Body of pancreas (tissue), 4 donors: ENCODE results near the gene ADK. TPM values are rescaled to one million over a fixed set of nuclear protein-coding genes. Genes with fewer than 3 reads are reported as not detected.
"Not testable (repeated sequence)": the region's sequence is repeated elsewhere in the genome, so short reads cannot be mapped to it uniquely, and the experiment has no call there.

Source experiments
- ATAC-seq: fragments of 150-250 bp; one replicate; pipeline ENCODE4 v1.9.1; 2016
- DNase-seq, 4 donors: peaks; one replicate each; pipeline ENCODE4 v3.0.0-alpha.2; 2019
- H3K27ac ChIP-seq, 4 donors: fragments of 200-600 bp; sonication (generic); 1 replicate in 3 of 4; 2 replicates in 1 of 4; pipeline versions ENCODE4 v1.5.1 to v1.6.1; 2016 to 2019; ENCODE audit warnings: mild to moderate bottlenecking in 1 of 4, mixed read lengths in 1 of 4, moderate library complexity in 1 of 4
- H3K27me3 ChIP-seq, 2 donors: fragments of 200-600 bp; sonication (generic); one replicate each; pipeline ENCODE4 v1.6.0; 2016; ENCODE audit warnings: mild to moderate bottlenecking in 1 of 2
- H3K36me3 ChIP-seq, 2 donors: fragments of 200-600 bp; sonication (generic); replicated peaks in 1 of 2; 2 replicates each; pipeline ENCODE4 v1.5.1; 2016; ENCODE audit warnings: low read depth in 2 of 2; ENCODE audit not compliant: insufficient read depth in 1 of 2
- H3K4me1 ChIP-seq: fragments of 200-600 bp; sonication (generic); one replicate; pipeline ENCODE4 v1.6.0; 2016
- H3K4me3 ChIP-seq, 2 donors: fragments of 200-600 bp; sonication (generic); 1 replicate in 1 of 2; 2 replicates in 1 of 2; pipeline ENCODE4 v1.5.1; 2016 to 2019
- H3K9me3 ChIP-seq, 3 donors: fragments of 200-600 bp; sonication (generic); 1 replicate in 2 of 3; 2 replicates in 1 of 3; pipeline ENCODE4 v1.5.1; 2016
- POLR2A ChIP-seq, 3 donors: fragments of 450-650 bp; IDR thresholded peaks; one replicate each; pipeline ENCODE4 v1.6.1; 2016; ENCODE audit warnings: antibody characterized with exemption in 3 of 3, mild to moderate bottlenecking in 2 of 3
- WGBS, 2 donors: methylation state at CpG; one replicate each; pipeline ENCODE4 v1.1.5; 2017; 5-methylcytosine and 5-hydroxymethylcytosine counted together
- intact Hi-C: fragments of 100-400 bp; cut with DNase I; formaldehyde crosslinking; loops from one replicate; pipeline ENCODE4 v1.15.1; 2023
- total RNA-seq, 2 donors: library from RNA; depleted of rRNA; stranded (reverse); fragments of >200 nt; gene quantifications; one replicate each; pipeline ENCODE4 v1.1.0, GENCODE V29; 2016
- TF ChIP-seq, protein P1 (sequence below), 7 experiments: fragments of 450-650 bp in 4 of 7; fragments of 200-600 bp in 3 of 7; sonication (generic) in 3 of 7; IDR thresholded peaks; one replicate each; pipeline ENCODE4 v1.5.1; 2016 to 2019; ENCODE audit warnings: antibody characterized with exemption in 7 of 7

Gene ADK
- total RNA-seq, 2 donors from 2014 or later = 12.9 to 18.7 TPM

DNA sequence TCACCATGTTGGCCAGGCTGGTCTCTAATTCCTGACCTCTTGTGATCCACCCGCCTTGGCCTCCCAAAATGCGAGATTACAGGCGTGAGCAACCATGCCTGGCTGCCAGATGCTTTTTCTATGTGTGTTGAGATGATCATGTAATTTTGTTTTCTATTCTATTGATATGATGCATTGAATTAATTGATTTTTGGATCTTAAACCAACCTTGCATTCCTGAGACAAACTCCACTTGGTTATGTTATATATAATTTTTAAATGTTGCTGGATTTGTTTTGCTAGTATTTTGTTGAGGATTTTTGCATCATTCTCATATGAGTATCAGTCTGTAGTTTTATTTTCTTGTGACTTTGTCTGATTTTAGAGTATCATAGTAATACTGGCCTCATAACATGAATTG lies 192.8 kb downstream of the ADK start:
- intact Hi-C loops = no loop called here
- DNase-seq (no peak), ATAC-seq (no peak)
- Histone ChIP-seq H3K27me3 (no peaks in the 10 kb centered on the region), H3K4me3 (no peak overlapping the region), H3K36me3 (no peaks in the 10 kb centered on the region), H3K9me3 (peaks cover 0 to 2% (median 0%) of the 10 kb centered on the region in 3 donors), H3K4me1 (no peaks in the 10 kb centered on the region), H3K27ac (no peak overlapping the region)
- 94 to 100% methylated on average over 3 of the region's 3 CpGs for WGBS, 2 donors
- TF ChIP-seq POLR2A (IDR thresholded peaks at IDR 0.05) = no peak
- TF ChIP-seq, protein P1, sequence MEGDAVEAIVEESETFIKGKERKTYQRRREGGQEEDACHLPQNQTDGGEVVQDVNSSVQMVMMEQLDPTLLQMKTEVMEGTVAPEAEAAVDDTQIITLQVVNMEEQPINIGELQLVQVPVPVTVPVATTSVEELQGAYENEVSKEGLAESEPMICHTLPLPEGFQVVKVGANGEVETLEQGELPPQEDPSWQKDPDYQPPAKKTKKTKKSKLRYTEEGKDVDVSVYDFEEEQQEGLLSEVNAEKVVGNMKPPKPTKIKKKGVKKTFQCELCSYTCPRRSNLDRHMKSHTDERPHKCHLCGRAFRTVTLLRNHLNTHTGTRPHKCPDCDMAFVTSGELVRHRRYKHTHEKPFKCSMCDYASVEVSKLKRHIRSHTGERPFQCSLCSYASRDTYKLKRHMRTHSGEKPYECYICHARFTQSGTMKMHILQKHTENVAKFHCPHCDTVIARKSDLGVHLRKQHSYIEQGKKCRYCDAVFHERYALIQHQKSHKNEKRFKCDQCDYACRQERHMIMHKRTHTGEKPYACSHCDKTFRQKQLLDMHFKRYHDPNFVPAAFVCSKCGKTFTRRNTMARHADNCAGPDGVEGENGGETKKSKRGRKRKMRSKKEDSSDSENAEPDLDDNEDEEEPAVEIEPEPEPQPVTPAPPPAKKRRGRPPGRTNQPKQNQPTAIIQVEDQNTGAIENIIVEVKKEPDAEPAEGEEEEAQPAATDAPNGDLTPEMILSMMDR (IDR thresholded peaks at IDR 0.05) = no peak

DNA sequence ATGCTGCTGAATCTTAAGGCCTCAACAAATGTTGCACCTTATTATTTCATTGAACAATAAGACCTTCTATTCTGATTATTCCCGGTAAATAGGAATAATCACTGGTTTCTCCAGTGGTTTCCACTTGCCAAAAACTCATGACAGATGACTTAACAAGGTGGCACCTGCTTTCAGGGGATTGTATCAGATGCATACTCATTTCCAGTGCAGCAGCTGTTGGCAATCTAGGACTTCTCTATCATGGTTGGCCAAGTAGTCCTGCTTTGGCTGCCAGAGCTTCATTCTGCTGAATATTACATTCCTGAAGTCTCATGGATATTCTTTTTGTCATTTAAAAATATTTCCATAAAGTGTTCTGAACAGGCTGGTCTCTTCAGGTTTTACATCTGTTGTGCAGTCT lies 193.3 kb downstream of the ADK start:
- Histone ChIP-seq H3K4me3 (no peak overlapping the region), H3K9me3 (peaks cover 0 to 2% (median 0%) of the 10 kb centered on the region in 3 donors), H3K36me3 (no peaks in the 10 kb centered on the region), H3K27me3 (no peaks in the 10 kb centered on the region), H3K4me1 (no peaks in the 10 kb centered on the region), H3K27ac (no peak overlapping the region)
- WGBS, 2 donors = 92 to 100% methylated on average over 1 of the region's 1 CpG
- TF ChIP-seq, protein P1 (IDR thresholded peaks at IDR 0.05) = no peak
- TF ChIP-seq POLR2A (IDR thresholded peaks at IDR 0.05) = no peak
- intact Hi-C loops = no loop called here
- DNase-seq = no peak
- ATAC-seq = no peak

DNA sequence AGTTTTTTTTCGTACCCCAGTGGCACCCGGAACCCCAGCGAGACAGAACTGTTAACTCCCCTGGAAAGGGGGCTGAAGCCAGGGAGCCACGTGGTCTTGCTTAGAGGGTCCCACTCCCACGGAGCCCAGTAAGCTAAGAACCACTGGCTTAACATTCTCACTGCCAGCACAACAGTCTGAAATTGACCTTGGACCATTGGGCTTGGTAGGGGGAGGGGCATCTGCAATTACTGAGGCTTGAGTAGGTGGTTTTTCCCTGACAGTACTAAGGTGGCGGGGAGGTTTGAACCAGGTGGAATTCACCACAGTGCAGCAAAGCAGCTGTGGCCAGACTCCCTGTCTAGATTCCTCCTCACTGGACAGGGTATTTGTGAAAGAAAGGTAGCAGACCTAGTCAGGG lies 196.5 kb downstream of the ADK start:
- TF ChIP-seq, protein P1 (IDR thresholded peaks at IDR 0.05) = no peak
- no peak for TF ChIP-seq POLR2A (IDR thresholded peaks at IDR 0.05)
- DNase-seq (no peak), ATAC-seq (no peak)
- WGBS, 2 donors = 95 to 96% methylated on average over 6 of the region's 6 CpGs
- Histone ChIP-seq H3K27ac (no peak overlapping the region), H3K27me3 (no peaks in the 10 kb centered on the region), H3K4me1 (no peaks in the 10 kb centered on the region), H3K36me3 (no peaks in the 10 kb centered on the region), H3K4me3 (no peak overlapping the region), H3K9me3 (peaks cover 0 to 2% (median 0%) of the 10 kb centered on the region in 3 donors)
- intact Hi-C loops = no loop called here

DNA sequence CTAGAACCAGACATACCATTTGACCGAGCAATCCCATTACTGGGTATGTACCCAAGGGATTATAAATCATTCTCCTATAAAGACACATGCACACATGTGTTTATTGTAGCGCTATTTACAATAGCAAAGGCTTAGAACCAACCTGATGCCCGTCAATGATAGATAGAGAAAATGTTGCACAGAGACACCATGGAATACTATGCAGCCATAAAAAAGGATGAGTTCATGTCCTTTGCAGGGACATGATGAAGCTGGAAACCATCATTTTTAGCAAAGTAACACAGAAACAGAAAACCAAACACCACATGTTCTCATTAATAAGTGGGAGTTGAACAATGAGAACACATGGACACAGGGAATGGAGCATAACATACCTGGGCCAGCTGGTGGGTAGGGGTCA lies 202.0 kb downstream of the ADK start:
- H3K9me3 ChIP-seq, H3K36me3 ChIP-seq, DNase-seq, H3K4me1 ChIP-seq, H3K27me3 ChIP-seq, H3K27ac ChIP-seq, H3K4me3 ChIP-seq, ATAC-seq, intact Hi-C loops: not testable (repeated sequence)
- 92 to 100% methylated on average over 3 of the region's 3 CpGs for WGBS, 2 donors

DNA sequence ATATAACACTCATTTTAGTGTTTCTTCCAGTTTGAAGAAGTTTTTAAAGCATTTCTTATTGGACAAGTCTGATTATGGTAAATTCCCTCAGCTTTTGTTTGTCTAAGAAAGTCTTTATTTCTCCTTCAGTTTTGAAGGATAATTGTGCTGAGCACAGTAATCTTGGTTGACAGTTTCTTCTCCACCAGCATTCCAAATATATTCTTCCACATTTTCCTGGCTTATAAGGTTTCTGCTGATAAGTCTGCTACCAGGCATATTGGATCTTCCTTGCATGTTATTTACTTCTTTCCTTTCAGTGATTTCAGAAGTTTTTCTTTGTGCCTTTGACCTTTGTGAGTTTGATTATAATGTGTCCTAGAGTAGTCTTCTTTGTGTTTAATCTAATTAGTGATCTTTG lies 210.7 kb downstream of the ADK start:
- DNase-seq (no peak), ATAC-seq (no peak)
- Histone ChIP-seq H3K4me3 (no peak overlapping the region), H3K27ac (no peak overlapping the region), H3K4me1 (peaks cover 8% of the 10 kb centered on the region), H3K36me3 (peaks cover 0 to 2% of the 10 kb centered on the region in 2 donors), H3K27me3 (no peaks in the 10 kb centered on the region), H3K9me3 (peaks cover 0 to 16% (median 0%) of the 10 kb centered on the region in 3 donors)
- TF ChIP-seq, protein P1 (IDR thresholded peaks at IDR 0.05) = no peak
- TF ChIP-seq POLR2A (IDR thresholded peaks at IDR 0.05) = no peak
- intact Hi-C loops = no loop called here
